ENCODE data around the gene CZIB. TPM values are rescaled to one million over a fixed set of nuclear protein-coding genes. Genes with fewer than 3 reads are reported as not detected.

The CZIB gene
- total and polyA plus RNA-seq, 2 of the 13 experiments (the other 11 are each of a cell fraction or from before 2014, with no cell fraction given), result 49.2 to 67.0 TPM

- no peaks in the 10 kb centered on the region for H3K4me1 ChIP-seq (ENCODE audit: insufficient read depth, low read length)
- intact Hi-C loops (cut with micrococcal nuclease; ENCODE audit: unreplicated experiment), result no loop called here
- no peak overlapping the region for H3K27ac ChIP-seq (ENCODE audit: extremely low read length, insufficient read depth, low read length)
- WGBS (ENCODE audit: low lambda C conversion rate), result 70% methylated on average over 3 of the region's 3 CpGs
- no peak overlapping the region for H3K4me3 ChIP-seq (replicated peaks in 1 of 3; ENCODE audit: insufficient read depth in 1 of 3, low read depth in 2 of 3, low read length in 3 of 3)
- FAIRE-seq, result no peak
- H3K27me3 ChIP-seq (ENCODE audit: control insufficient read depth in 1 of 2, insufficient read depth in 2 of 2, low read length in 2 of 2), result no peaks in the 10 kb centered on the region
- H2AFZ ChIP-seq (ENCODE audit: low read length), result no peak overlapping the region
- no peak for TF ChIP-seq SRSF9 (IDR thresholded peaks at IDR 0.05; ENCODE audit: borderline replicate concordance, insufficient read depth, low read depth, low read length, poor library complexity, severe bottlenecking)
- H3K9me3 ChIP-seq (ENCODE audit: low read length), result no peaks in the 10 kb centered on the region
- POLR2A ChIA-PET, result no interaction called here
- peaks cover 10 to 49% of the 10 kb centered on the region in 2 experiments; a peak in 4 of 5 replicates for H3K36me3 ChIP-seq (replicated peaks in 1 of 2; ENCODE audit: control insufficient read depth in 1 of 2, insufficient read depth in 2 of 2, low read length in 2 of 2)
- in situ Hi-C loops (cut with HindIII; ENCODE audit: extremely low pct_ligation_motif_present, low pct_unique_long_range_greater_than_20kb), result no loop called here
- no TSS peak for BruUV-seq (replicated peaks)
- no peak for ATAC-seq
- H3K4me2 ChIP-seq (ENCODE audit: low read depth, low read length), result no peak overlapping the region
- H4K20me1 ChIP-seq (ENCODE audit: insufficient read depth, low read length), result no peaks in the 10 kb centered on the region
- no peaks in the 10 kb centered on the region for H3K79me2 ChIP-seq (ENCODE audit: insufficient read depth, low read length)
- no peak overlapping the region for H3K9ac ChIP-seq (ENCODE audit: insufficient read depth, low read depth, low read length)
- DNase-seq (ENCODE audit: low spot score), result no peak
- CTCF ChIA-PET (ENCODE audit: low intra/inter-chr PET ratio, low total read pairs), result no interaction called here
These were observed 29.3 kb upstream of the CZIB start for GRCh38 chr1:53249706-53250105.

GRCh38 chr1:53246261-53247134, 26.1 kb upstream of the CZIB start:
- H3K27ac ChIP-seq (ENCODE audit: extremely low read length, insufficient read depth, low read length), result no peak overlapping the region
- no peaks in the 10 kb centered on the region for H3K79me2 ChIP-seq (ENCODE audit: insufficient read depth, low read length)
- no peak overlapping the region for H3K4me3 ChIP-seq (replicated peaks in 1 of 3; ENCODE audit: insufficient read depth in 1 of 3, low read depth in 2 of 3, low read length in 3 of 3)
- ChIA-PET POLR2A (no interaction called here), CTCF (ENCODE audit: low intra/inter-chr PET ratio, low total read pairs) (no interaction called here)
- no peak overlapping the region for H2AFZ ChIP-seq (ENCODE audit: low read length)
- H3K27me3 ChIP-seq (ENCODE audit: control insufficient read depth in 1 of 2, insufficient read depth in 2 of 2, low read length in 2 of 2), result no peaks in the 10 kb centered on the region
- WGBS (ENCODE audit: low lambda C conversion rate), result 71% methylated on average over 4 of the region's 4 CpGs
- no peaks in the 10 kb centered on the region for H3K9me3 ChIP-seq (ENCODE audit: low read length)
- no TSS peak for BruUV-seq (replicated peaks)
- peak; percentile 32 for FAIRE-seq
- in situ Hi-C loops (cut with HindIII; ENCODE audit: extremely low pct_ligation_motif_present, low pct_unique_long_range_greater_than_20kb) (no loop called here), intact Hi-C loops (cut with micrococcal nuclease; ENCODE audit: unreplicated experiment) (no loop called here)
- no peaks in the 10 kb centered on the region for H3K4me1 ChIP-seq (ENCODE audit: insufficient read depth, low read length)
- no peak overlapping the region for H3K4me2 ChIP-seq (ENCODE audit: low read depth, low read length)
- no peak for TF ChIP-seq NR2C2 (CRISPR knock-in tag; IDR thresholded peaks at IDR 0.05; ENCODE audit: borderline replicate concordance)
- no peak for TF ChIP-seq TERF1 (CRISPR knock-in tag; IDR thresholded peaks at IDR 0.05)
- no peak for TF ChIP-seq ZFP36L2 (CRISPR knock-in tag; IDR thresholded peaks at IDR 0.05)
- TF ChIP-seq ZNF652 (CRISPR knock-in tag; IDR thresholded peaks at IDR 0.05; ENCODE audit: borderline replicate concordance, low read depth), result no peak
- no peak for TF ChIP-seq POLR2AphosphoS2 (IDR thresholded peaks at IDR 0.05; ENCODE audit: low read depth, low read length)
- no peak for TF ChIP-seq MTERF4 (CRISPR knock-in tag; IDR thresholded peaks at IDR 0.05)
- H3K36me3 ChIP-seq (replicated peaks in 1 of 2; ENCODE audit: control insufficient read depth in 1 of 2, insufficient read depth in 2 of 2, low read length in 2 of 2), result peaks cover 8 to 34% of the 10 kb centered on the region in 2 experiments; a peak in 4 of 5 replicates
- no peak for DNase-seq (ENCODE audit: low spot score)
- no peaks in the 10 kb centered on the region for H4K20me1 ChIP-seq (ENCODE audit: insufficient read depth, low read length)
- no peak overlapping the region for H3K9ac ChIP-seq (ENCODE audit: insufficient read depth, low read depth, low read length)
- ATAC-seq, result no peak

All from HepG2 (cell line).